A549 (cell line): ENCODE data around the gene PRAMEF11. TPM values are rescaled to one million over a fixed set of nuclear protein-coding genes. Genes with fewer than 3 reads are reported as not detected.

Experiments
- ATAC-seq, 2 experiments: fragments of 200-7000 bp in 1 of 2; fragments of >200 bp in 1 of 2; cut with Nextera tagmentation in 1 of 2; cut with Tn5 transposase in 1 of 2; 3 replicates each; pipeline versions ENCODE4 v1.8.0 to v1.9.1; 2018 to 2020; ENCODE audit warnings: mild to moderate bottlenecking in 1 of 2, moderate library complexity in 1 of 2
- CTCF ChIA-PET: fragments of 300-600 bp; sonication (Branson Sonifier 250); formaldehyde crosslinking; extraction: SDS; loops from one replicate; lab custom pipeline; 2021; ENCODE audit warnings: antibody characterized with exemption, inconsistent platforms; lab: Yijun Ruan, JAX
- POLR2A ChIA-PET: fragments of 350-600 bp; formaldehyde crosslinking; extraction: SDS; loops from one replicate; lab custom pipeline; 2021; ENCODE audit warnings: antibody characterized with exemption, inconsistent platforms; lab: Yijun Ruan, JAX
- DNase-seq, 2 experiments: peaks; one replicate each; pipeline versions ENCODE4 v3.0.0 to v3.0.0-alpha.2; 2011 to 2016; ENCODE audit warnings: low read depth in 1 of 2, low spot score in 1 of 2
- FAIRE-seq: peaks from 2 replicates; lab custom pipeline; 2011; peaks lifted over from hg19 to GRCh38; lab: Jason Lieb, UNC
- H3K27ac ChIP-seq, 2 experiments: fragments of >200 bp; sonication (Bioruptor Twin); formaldehyde crosslinking; 3 replicates each; pipeline ENCODE4 v1.5.1; 2016 to 2017
- H3K4me1 ChIP-seq: fragments of >200 bp; sonication (Bioruptor Twin); formaldehyde crosslinking; 3 replicates; pipeline ENCODE4 v1.6.1; 2016
- H3K4me2 ChIP-seq: fragments of >200 bp; sonication (Bioruptor Twin); formaldehyde crosslinking; 3 replicates; pipeline ENCODE4 v1.6.1; 2016
- H3K4me3 ChIP-seq: fragments of >200 bp; sonication (Bioruptor Twin); formaldehyde crosslinking; 3 replicates; pipeline ENCODE4 v1.5.1; 2016
- H3K9me3 ChIP-seq: fragments of >200 bp; sonication (Bioruptor Twin); formaldehyde crosslinking; 3 replicates; pipeline ENCODE4 v1.6.1; 2016
- BCL3 ChIP-seq: fragments of >200 bp; sonication (Bioruptor Twin); formaldehyde crosslinking; IDR thresholded peaks from 3 replicates; pipeline ENCODE4 v1.6.1; 2016
- CBX8 ChIP-seq: fragments of 200-600 bp; sonication (generic); IDR thresholded peaks from 2 replicates; pipeline ENCODE4 v1.6.1; 2016
- CEBPB ChIP-seq, 2 experiments: fragments of >200 bp in 1 of 2; sonication (Bioruptor Twin) in 1 of 2; formaldehyde crosslinking in 1 of 2; IDR thresholded peaks; 2 replicates each; pipeline ENCODE4 v1.6.1; 2012 to 2016
- CHD2 ChIP-seq: fragments of 150-350 bp; IDR thresholded peaks from 2 replicates; pipeline ENCODE4 v1.6.1; 2014; ENCODE audit warnings: low read length; ENCODE audit not compliant: partially characterized antibody
- CHD4 ChIP-seq: fragments of 200-600 bp; sonication (generic); IDR thresholded peaks from 2 replicates; pipeline ENCODE4 v1.6.1; 2016; ENCODE audit warnings: antibody characterized with exemption, mild to moderate bottlenecking, borderline replicate concordance
- EP300 ChIP-seq, 2 experiments: fragments of >200 bp; sonication (Bioruptor Twin); formaldehyde crosslinking; IDR thresholded peaks; 2 replicates in 1 of 2; 3 replicates in 1 of 2; pipeline ENCODE4 v1.6.1; 2016 to 2017
- FOSB ChIP-seq: fragments of 250-450 bp; sonication (Bioruptor Pico); IDR thresholded peaks from 2 replicates; pipeline ENCODE4 v1.5.0; 2020; ENCODE audit warnings: mild to moderate bottlenecking, moderate library complexity
- FOSL2 ChIP-seq, 2 experiments: fragments of 450-650 bp in 1 of 2; fragments of >200 bp in 1 of 2; sonication (Bioruptor Twin) in 1 of 2; formaldehyde crosslinking; IDR thresholded peaks; 2 replicates each; pipeline versions ENCODE4 v1.5.0 to v1.6.1; 2016 to 2020; ENCODE audit warnings: mild to moderate bottlenecking in 1 of 2, moderate library complexity in 1 of 2
- HDAC2 ChIP-seq: fragments of 200-600 bp; sonication (generic); IDR thresholded peaks from 2 replicates; pipeline ENCODE4 v1.6.1; 2016
- HES2 ChIP-seq: fragments of >200 bp; sonication (Bioruptor Twin); formaldehyde crosslinking; IDR thresholded peaks from 2 replicates; pipeline ENCODE4 v1.6.1; 2016
- HOXA7 ChIP-seq: fragments of 250-450 bp; sonication (Bioruptor Pico); IDR thresholded peaks from 2 replicates; pipeline ENCODE4 v1.5.0; 2020; ENCODE audit warnings: mild to moderate bottlenecking, moderate library complexity
- JUN ChIP-seq, 2 experiments: fragments of >200 bp; sonication (Bioruptor Twin); formaldehyde crosslinking; IDR thresholded peaks; 2 replicates in 1 of 2; 3 replicates in 1 of 2; pipeline ENCODE4 v1.6.1; 2016 to 2017
- KDM1A ChIP-seq: fragments of 200-600 bp; sonication (generic); IDR thresholded peaks from 2 replicates; pipeline ENCODE4 v1.6.1; 2016; ENCODE audit warnings: low read depth, mild to moderate bottlenecking
- MAFK ChIP-seq: fragments of 450-650 bp; IDR thresholded peaks from 2 replicates; pipeline ENCODE4 v1.6.1; 2014; ENCODE audit not compliant: partially characterized antibody
- MAX ChIP-seq: IDR thresholded peaks from 2 replicates; pipeline ENCODE4 v1.6.1; 2012
- MAZ ChIP-seq: fragments of 150-350 bp; IDR thresholded peaks from 2 replicates; pipeline ENCODE4 v1.6.1; 2014; ENCODE audit warnings: antibody characterized with exemption, low read depth, low read length, borderline replicate concordance
- NFE2L2 ChIP-seq: fragments of 150-350 bp; conservative IDR thresholded peaks from 2 replicates; pipeline ENCODE4 v1.6.1; 2014; ENCODE audit warnings: low read length
- NPAS2 ChIP-seq: fragments of 250-450 bp; sonication (Bioruptor Pico); IDR thresholded peaks from 2 replicates; pipeline ENCODE4 v1.8.0; 2022; ENCODE audit warnings: mild to moderate bottlenecking, moderate library complexity, borderline replicate concordance
- NR3C1 ChIP-seq: fragments of >200 bp; sonication (Bioruptor Twin); formaldehyde crosslinking; IDR thresholded peaks from 3 replicates; pipeline ENCODE4 v1.6.1; 2017
- REST ChIP-seq: fragments of 200-600 bp; sonication (generic); IDR thresholded peaks from 2 replicates; pipeline ENCODE4 v1.6.1; 2016; ENCODE audit warnings: antibody characterized with exemption, mild to moderate bottlenecking, moderate library complexity
- SREBF2 ChIP-seq: fragments of 450-650 bp; IDR thresholded peaks from 2 replicates; pipeline ENCODE4 v1.6.1; 2014; ENCODE audit warnings: mild to moderate bottlenecking, moderate library complexity
- TFCP2L1 ChIP-seq: fragments of 250-450 bp; sonication (Bioruptor Pico); IDR thresholded peaks from 2 replicates; pipeline ENCODE4 v1.5.0; 2021; ENCODE audit warnings: mild to moderate bottlenecking
- ZC3H11A ChIP-seq: fragments of 450-650 bp; IDR thresholded peaks from 2 replicates; pipeline ENCODE4 v1.6.1; 2014; ENCODE audit warnings: antibody characterized with exemption, mild to moderate bottlenecking
- ZSCAN20 ChIP-seq: fragments of 250-450 bp; sonication (Bioruptor Pico); IDR thresholded peaks from 2 replicates; pipeline ENCODE4 v1.8.0; 2022; ENCODE audit warnings: mild to moderate bottlenecking, moderate library complexity
- WGBS: methylation state at CpG from one replicate; pipeline ENCODE4 v1.1.6; 2017; ENCODE audit errors: missing lambda C conversion rate; 5-methylcytosine and 5-hydroxymethylcytosine counted together
- polyA plus RNA-seq, 4 experiments: library from polyadenylated mRNA; depleted of rRNA in 3 of 4; stranded (reverse); fragments of >200 nt; fragmentation: RNase III in 1 of 4; extraction: RNeasy Plus Mini Kit Qiagen cat#74134 plus additional on column Dnase treatment in 1 of 4; gene quantifications; 2 replicates in 3 of 4; 3 replicates in 1 of 4; pipeline ENCODE4 v1.2.3, GENCODE V29; 2011 to 2017
- TF ChIP-seq, protein P1 (sequence below): fragments of 250-450 bp; sonication (Bioruptor Pico); IDR thresholded peaks from 2 replicates; pipeline ENCODE4 v1.5.0; 2020; ENCODE audit warnings: low read depth, mild to moderate bottlenecking, moderate library complexity

The PRAMEF11 gene
- polyA plus RNA-seq, 2 of the 4 experiments (the other 2 are of a cell fraction): not detected

- ChIA-PET POLR2A (no interaction called here), CTCF (no interaction called here)
- Histone ChIP-seq H3K4me3 (no peak overlapping the region), H3K9me3 (no peaks in the 10 kb centered on the region), H3K27ac (no peak overlapping the region), H3K4me2 (no peak overlapping the region), H3K4me1 (no peaks in the 10 kb centered on the region)
- no peak for TF ChIP-seq HOXA7 (CRISPR knock-in tag)
- TF ChIP-seq NPAS2 (CRISPR knock-in tag): no peak
- TF ChIP-seq EP300 (IDR thresholded peaks at IDR 0.05): no peak
- no peak for TF ChIP-seq MAZ
- no peak for TF ChIP-seq CBX8
- no peak for TF ChIP-seq CEBPB (IDR thresholded peaks at IDR 0.05)
- no peak for TF ChIP-seq KDM1A
- TF ChIP-seq BCL3: no peak
- TF ChIP-seq, protein P1, sequence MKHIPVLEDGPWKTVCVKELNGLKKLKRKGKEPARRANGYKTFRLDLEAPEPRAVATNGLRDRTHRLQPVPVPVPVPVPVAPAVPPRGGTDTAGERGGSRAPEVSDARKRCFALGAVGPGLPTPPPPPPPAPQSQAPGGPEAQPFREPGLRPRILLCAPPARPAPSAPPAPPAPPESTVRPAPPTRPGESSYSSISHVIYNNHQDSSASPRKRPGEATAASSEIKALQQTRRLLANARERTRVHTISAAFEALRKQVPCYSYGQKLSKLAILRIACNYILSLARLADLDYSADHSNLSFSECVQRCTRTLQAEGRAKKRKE: no peak
- TF ChIP-seq MAX: no peak
- no peak for FAIRE-seq
- no peak for DNase-seq
- WGBS: 6% methylated on average over 2 of the region's 2 CpGs
- ATAC-seq: no peak
Measured at GRCh38 chr1:12811409-12811784, 19.8 kb downstream of the PRAMEF11 start.

DNA sequence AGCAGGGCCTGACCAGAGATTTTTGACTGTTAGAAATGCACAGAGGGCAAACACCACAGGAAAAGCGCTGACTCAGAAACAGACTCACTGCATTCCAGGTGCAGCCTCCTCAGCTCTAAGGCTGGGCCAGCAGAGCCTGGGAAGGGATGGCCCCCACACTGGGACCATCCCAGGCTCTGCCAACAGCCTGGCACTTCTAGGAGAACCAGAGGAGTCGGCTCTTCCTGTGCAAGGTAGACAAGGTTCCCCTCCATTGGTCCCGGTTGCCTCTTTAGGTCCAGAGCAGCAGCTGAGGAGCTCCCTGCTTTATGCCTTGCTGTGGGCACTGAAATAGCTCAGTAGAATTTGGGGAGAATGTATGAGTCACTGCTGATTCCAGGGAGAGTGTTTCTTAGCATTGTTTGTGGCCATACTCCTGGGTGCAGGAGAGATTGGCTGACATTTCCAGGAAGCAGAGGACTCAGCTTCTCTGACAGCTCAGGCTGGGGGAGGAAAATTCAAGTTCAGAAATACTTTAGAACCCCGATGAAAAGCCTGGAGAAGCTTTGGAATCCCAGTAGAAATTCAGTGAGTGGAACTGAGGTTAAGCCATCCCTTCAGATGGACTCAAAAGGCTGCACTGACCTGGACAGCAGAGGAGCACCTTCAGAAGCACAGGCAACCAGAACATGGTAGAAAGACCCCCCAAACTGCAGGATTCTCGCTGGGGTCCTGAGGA, 20.4 kb downstream of the PRAMEF11 start:
- POLR2A ChIA-PET: no interaction called here
- WGBS: 28% methylated on average over 5 of the region's 5 CpGs

DNA sequence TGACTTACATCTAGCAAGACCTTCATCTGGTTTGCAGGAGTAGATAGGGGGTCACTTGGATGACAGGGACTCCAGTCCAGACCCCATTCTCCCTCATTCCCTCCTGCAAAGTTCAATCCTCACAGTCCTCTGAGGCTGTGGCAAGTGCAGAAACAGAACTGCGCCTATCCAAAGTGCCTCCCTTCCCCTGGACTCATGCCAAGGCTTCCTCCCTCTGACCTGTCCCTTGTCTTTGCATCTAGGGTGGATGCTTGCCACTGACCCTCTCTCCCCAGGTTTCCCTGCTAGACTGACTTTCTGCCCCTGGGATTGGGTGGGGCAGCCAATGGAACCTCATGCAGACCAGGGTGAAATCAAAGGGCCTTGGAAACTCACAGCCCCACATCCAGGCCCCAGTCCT, 21.3 kb downstream of the PRAMEF11 start:
- CTCF ChIA-PET: no interaction called here
- no peak overlapping the region for H3K4me3 ChIP-seq
- DNase-seq (no peak), FAIRE-seq (no peak), ATAC-seq (no peak)
- 78% methylated on average over 1 of the region's 1 CpG for WGBS
- H3K27ac ChIP-seq: no peak overlapping the region
- H3K9me3 ChIP-seq: no peaks in the 10 kb centered on the region
- H3K4me2 ChIP-seq: no peak overlapping the region
- POLR2A ChIA-PET: no interaction called here
- no peaks in the 10 kb centered on the region for H3K4me1 ChIP-seq
- TF ChIP-seq JUN (IDR thresholded peaks at IDR 0.05): no peak
- no peak for TF ChIP-seq HES2
- no peak for TF ChIP-seq SREBF2
- TF ChIP-seq NPAS2 (CRISPR knock-in tag): no peak
- no peak for TF ChIP-seq EP300 (IDR thresholded peaks at IDR 0.05)
- TF ChIP-seq ZC3H11A: no peak
- TF ChIP-seq HDAC2: no peak
- no peak for TF ChIP-seq CHD2
- no peak for TF ChIP-seq NR3C1
- TF ChIP-seq CHD4: no peak
- TF ChIP-seq CEBPB (IDR thresholded peaks at IDR 0.05): no peak
- no peak for TF ChIP-seq FOSL2 (IDR thresholded peaks at IDR 0.05)
- no peak for TF ChIP-seq FOSL2 (CRISPR knock-in tag; IDR thresholded peaks at IDR 0.05)
- TF ChIP-seq KDM1A: no peak
- TF ChIP-seq FOSB (CRISPR knock-in tag): no peak
- no peak for TF ChIP-seq MAX
- no peak for TF ChIP-seq TFCP2L1 (CRISPR knock-in tag)
- TF ChIP-seq ZSCAN20 (CRISPR knock-in tag): no peak

More for the DNA sequence above, 20.4 kb downstream of the PRAMEF11 start:
- Histone ChIP-seq H3K4me2 (no peak overlapping the region), H3K4me3 (no peak overlapping the region), H3K27ac (no peak overlapping the region), H3K9me3 (no peaks in the 10 kb centered on the region), H3K4me1 (no peaks in the 10 kb centered on the region)
- DNase-seq (no peak), ATAC-seq (peak; percentile 40 to 47; a peak in 5 of 6 replicates), FAIRE-seq (no peak)
- peak; percentile 50 for TF ChIP-seq MAFK
- no peak for TF ChIP-seq REST
- no peak for TF ChIP-seq NFE2L2
- CTCF ChIA-PET: no interaction called here
